Breast epithelium (tissue), 3 donors: ENCODE data around the gene LRRC38.

ENCODE experiments used
- CTCF ChIP-seq, 3 donors: fragments of 450-650 bp; IDR thresholded peaks; one replicate each; pipeline ENCODE4 v1.5.1; 2016 to 2017; ENCODE audit warnings: antibody characterized with exemption in 3 of 3, mild to moderate bottlenecking in 3 of 3, moderate library complexity in 3 of 3
- POLR2A ChIP-seq: fragments of 450-650 bp; IDR thresholded peaks from one replicate; pipeline ENCODE4 v1.6.1; 2016; ENCODE audit warnings: antibody characterized with exemption, mild to moderate bottlenecking, moderate library complexity

GRCh38 chr1:13495186-13495585 lies 18.6 kb downstream of the LRRC38 start:
- no peak for TF ChIP-seq POLR2A
- TF ChIP-seq CTCF (IDR thresholded peaks at IDR 0.05), result no peak
